PC-9 (cell line): Measurements from ENCODE around the gene TMEM82. TPM values are rescaled to one million over a fixed set of nuclear protein-coding genes. Genes with fewer than 3 reads are reported as not detected.

Experiments
- BruUV-seq: library from RNA; stranded (reverse); fragments of 400-500 nt; replicated peaks from 2 replicates; lab custom pipeline; 2021; lab: Mats Ljungman, UMichigan
- CTCF ChIA-PET: fragments of 300-600 bp; sonication (Branson Sonifier 250); formaldehyde crosslinking; loops from one replicate; lab custom pipeline; 2022; ENCODE audit warnings: antibody characterized with exemption; lab: Charles Lee
- POLR2A ChIA-PET: fragments of 300-600 bp; sonication (Branson Sonifier 250); formaldehyde crosslinking; loops from one replicate; lab custom pipeline; 2022; ENCODE audit warnings: antibody characterized with exemption; ENCODE audit not compliant: unreplicated experiment; lab: Charles Lee
- DNase-seq, 2 experiments: peaks; one replicate each; pipeline versions ENCODE4 v3.0.0 to v3.0.0-alpha.2; 2015 to 2022; ENCODE audit warnings: mixed read lengths in 1 of 2
- H2AFZ ChIP-seq: fragments of 200-600 bp; sonication (generic); 2 replicates; pipeline ENCODE4 v1.8.1; 2017; ENCODE audit warnings: antibody characterized with exemption
- H3F3A ChIP-seq: fragments of 200-600 bp; sonication (generic); 2 replicates; pipeline ENCODE4 v1.8.1; 2017; ENCODE audit warnings: antibody characterized with exemption, mild to moderate bottlenecking, low read depth; ENCODE audit not compliant: insufficient read depth
- H3K27ac ChIP-seq: fragments of 200-600 bp; sonication (generic); 2 replicates; pipeline ENCODE4 v1.6.1; 2016; ENCODE audit warnings: mixed run types
- H3K27me3 ChIP-seq: fragments of 200-600 bp; sonication (generic); 2 replicates; pipeline ENCODE4 v1.6.1; 2016; ENCODE audit warnings: low read depth, mixed run types; ENCODE audit not compliant: insufficient read depth
- H3K36me3 ChIP-seq: fragments of 200-600 bp; sonication (generic); 2 replicates; pipeline ENCODE4 v1.6.1; 2016; ENCODE audit warnings: low read depth, mixed run types
- H3K4me1 ChIP-seq: fragments of 200-600 bp; sonication (generic); replicated peaks from 2 replicates; pipeline ENCODE4 v1.6.1; 2016; ENCODE audit warnings: mixed run types; ENCODE audit not compliant: insufficient read depth
- H3K4me2 ChIP-seq: fragments of 200-600 bp; sonication (generic); 2 replicates; pipeline ENCODE4 v1.6.1; 2017; ENCODE audit warnings: mixed run types
- H3K4me3 ChIP-seq: fragments of 200-600 bp; sonication (generic); 2 replicates; pipeline ENCODE4 v1.6.1; 2016; ENCODE audit warnings: mixed run types
- H3K79me2 ChIP-seq: fragments of 200-600 bp; sonication (generic); 2 replicates; pipeline ENCODE4 v1.6.1; 2017; ENCODE audit warnings: low read depth, mixed run types
- H3K9me2 ChIP-seq: fragments of 200-600 bp; sonication (generic); 2 replicates; pipeline ENCODE4 v1.8.1; 2017; ENCODE audit warnings: mild to moderate bottlenecking; ENCODE audit not compliant: insufficient read depth
- H3K9me3 ChIP-seq: fragments of 200-600 bp; sonication (generic); 2 replicates; pipeline ENCODE4 v1.8.1; 2016; ENCODE audit warnings: low read depth; ENCODE audit not compliant: insufficient read depth
- H4K20me1 ChIP-seq: fragments of 200-600 bp; sonication (generic); 2 replicates; pipeline ENCODE4 v1.8.1; 2017; ENCODE audit not compliant: insufficient read depth
- CTCF ChIP-seq: fragments of 200-600 bp; sonication (generic); conservative IDR thresholded peaks from 2 replicates; pipeline ENCODE4 v1.6.1; 2017; ENCODE audit warnings: mixed run types, antibody characterized with exemption, mild to moderate bottlenecking, moderate library complexity
- EZH2 ChIP-seq: fragments of 200-600 bp; sonication (generic); IDR thresholded peaks from 2 replicates; pipeline ENCODE4 v1.8.0; 2017; ENCODE audit warnings: antibody characterized with exemption, low read depth
- intact Hi-C: fragments of 100-400 bp; cut with micrococcal nuclease; formaldehyde crosslinking; loops from one replicate; pipeline ENCODE4 v1.10.0; 2022; ENCODE audit not compliant: unreplicated experiment
- total RNA-seq: library from RNA; stranded (reverse); gene quantifications from 2 replicates; pipeline ENCODE4 v1.2.3, GENCODE V29; 2021

The TMEM82 gene
- total RNA-seq, 1 experiment from 2014 or later, result not detected

- no peak overlapping the region for H2AFZ ChIP-seq
- POLR2A ChIA-PET, result no interaction called here
- intact Hi-C loops, result loop anchor here (2.0 to 5.0 kb wide), 3 partner anchors 144 to 469 kb away; no protein-coding TSS in a partner anchor
- no TSS peak for BruUV-seq
- no peaks in the 10 kb centered on the region for H3K27me3 ChIP-seq
- CTCF ChIA-PET, result interaction anchor here (0.5 to 0.9 kb wide), 3 partner anchors 20 to 138 kb away, joined by 4 to 12 read pairs (median 10); no protein-coding TSS in a partner anchor
- no peaks in the 10 kb centered on the region for H3K79me2 ChIP-seq
- H3K9me3 ChIP-seq, result no peaks in the 10 kb centered on the region
- H3K36me3 ChIP-seq, result no peaks in the 10 kb centered on the region
- no peak for TF ChIP-seq EZH2
- TF ChIP-seq CTCF, result peak; percentile 82
- peak; percentile 63 to 88 for DNase-seq
- peak overlapping the region; percentile 38; the same call in 1 of the 2 replicates for H3K4me2 ChIP-seq
- H4K20me1 ChIP-seq, result no peaks in the 10 kb centered on the region
- no peaks in the 10 kb centered on the region for H3F3A ChIP-seq
- no peak overlapping the region for H3K4me3 ChIP-seq
- no peaks in the 10 kb centered on the region for H3K9me2 ChIP-seq
- no peak overlapping the region for H3K27ac ChIP-seq
- H3K4me1 ChIP-seq, result no peaks in the 10 kb centered on the region
Observed at GRCh38 chr1:15740924-15741850, 1.1 kb upstream of the TMEM82 start.

- no peak overlapping the region for H2AFZ ChIP-seq
- H3F3A ChIP-seq, result no peaks in the 10 kb centered on the region
- H3K4me3 ChIP-seq, result no peak overlapping the region
- ChIA-PET POLR2A (no interaction called here), CTCF (no interaction called here)
- no TSS peak for BruUV-seq
- no peaks in the 10 kb centered on the region for H3K4me1 ChIP-seq
- no peak overlapping the region for H3K27ac ChIP-seq
- no peaks in the 10 kb centered on the region for H4K20me1 ChIP-seq
- H3K9me2 ChIP-seq, result no peaks in the 10 kb centered on the region
- no peaks in the 10 kb centered on the region for H3K27me3 ChIP-seq
- no peaks in the 10 kb centered on the region for H3K9me3 ChIP-seq
- H3K4me2 ChIP-seq, result no peak overlapping the region
- DNase-seq, result no peak
- intact Hi-C loops, result loop anchor here (5.0 kb wide), 2 partner anchors 147 to 472 kb away; no protein-coding TSS in a partner anchor
- TF ChIP-seq CTCF, result no peak
- no peak for TF ChIP-seq EZH2
- no peaks in the 10 kb centered on the region for H3K36me3 ChIP-seq
- H3K79me2 ChIP-seq, result no peaks in the 10 kb centered on the region
Observed at GRCh38 chr1:15744122-15744679, 1.9 kb downstream of the TMEM82 start.

GRCh38 chr1:15747378-15747777, 5.1 kb downstream of the TMEM82 start:
- ChIA-PET POLR2A (interaction anchor here (0.7 kb wide), 1 partner anchor 56 kb away, joined by 3 read pairs; no protein-coding TSS in a partner anchor), CTCF (no interaction called here)
- no peak overlapping the region for H2AFZ ChIP-seq
- intact Hi-C loops, result no loop called here
- H3K4me1 ChIP-seq, result no peaks in the 10 kb centered on the region
- no peaks in the 10 kb centered on the region for H4K20me1 ChIP-seq
- no peaks in the 10 kb centered on the region for H3K36me3 ChIP-seq
- H3K79me2 ChIP-seq, result no peaks in the 10 kb centered on the region
- no peaks in the 10 kb centered on the region for H3K9me3 ChIP-seq
- DNase-seq, result no peak
- no peak for TF ChIP-seq EZH2
- TF ChIP-seq CTCF, result no peak
- H3K27ac ChIP-seq, result no peak overlapping the region
- no peak overlapping the region for H3K4me2 ChIP-seq
- H3K9me2 ChIP-seq, result no peaks in the 10 kb centered on the region
- H3K27me3 ChIP-seq, result no peaks in the 10 kb centered on the region
- BruUV-seq, result no TSS peak
- no peak overlapping the region for H3K4me3 ChIP-seq
- H3F3A ChIP-seq, result no peaks in the 10 kb centered on the region
